Measurements from ENCODE around the gene ZNF511.

DNA sequence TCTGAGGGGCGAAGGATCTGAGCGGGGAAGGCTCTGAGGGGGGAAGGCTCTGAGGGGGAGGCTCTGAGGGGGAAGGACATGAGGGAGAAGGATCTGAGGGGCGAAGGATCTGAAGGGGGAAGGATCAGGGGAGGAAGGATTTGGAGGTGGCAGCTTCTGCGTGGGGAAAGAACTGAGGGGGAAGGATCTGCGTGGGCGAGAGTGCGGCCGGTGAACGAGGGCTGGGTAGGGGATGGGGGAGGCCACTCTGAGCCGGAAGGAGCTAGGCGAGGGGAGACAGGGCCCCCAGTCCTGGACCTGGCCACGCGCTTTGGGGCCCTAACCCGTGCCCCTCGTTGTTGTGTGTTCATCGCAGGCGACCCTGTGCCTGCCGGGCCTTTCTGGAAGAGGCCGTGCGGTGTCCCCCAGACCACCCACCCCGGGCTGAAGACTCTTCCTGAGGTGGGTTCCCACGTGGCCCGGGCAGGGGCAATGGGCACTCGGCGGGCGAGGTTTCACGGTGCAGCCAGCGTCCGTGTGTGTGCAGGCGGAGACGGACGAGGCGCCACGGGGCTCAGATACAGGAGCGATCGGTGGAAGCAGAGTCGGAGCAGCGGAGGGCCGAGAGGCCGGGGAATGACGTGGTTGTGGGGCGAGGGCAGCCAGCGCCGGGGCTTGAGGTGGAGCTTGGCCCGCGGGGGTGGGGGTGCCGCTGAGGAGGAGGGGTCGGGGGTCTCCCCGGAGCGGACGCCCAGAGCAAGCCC is 26.0 kb downstream of the ZNF511 start:
- TF ChIP-seq, protein P1, sequence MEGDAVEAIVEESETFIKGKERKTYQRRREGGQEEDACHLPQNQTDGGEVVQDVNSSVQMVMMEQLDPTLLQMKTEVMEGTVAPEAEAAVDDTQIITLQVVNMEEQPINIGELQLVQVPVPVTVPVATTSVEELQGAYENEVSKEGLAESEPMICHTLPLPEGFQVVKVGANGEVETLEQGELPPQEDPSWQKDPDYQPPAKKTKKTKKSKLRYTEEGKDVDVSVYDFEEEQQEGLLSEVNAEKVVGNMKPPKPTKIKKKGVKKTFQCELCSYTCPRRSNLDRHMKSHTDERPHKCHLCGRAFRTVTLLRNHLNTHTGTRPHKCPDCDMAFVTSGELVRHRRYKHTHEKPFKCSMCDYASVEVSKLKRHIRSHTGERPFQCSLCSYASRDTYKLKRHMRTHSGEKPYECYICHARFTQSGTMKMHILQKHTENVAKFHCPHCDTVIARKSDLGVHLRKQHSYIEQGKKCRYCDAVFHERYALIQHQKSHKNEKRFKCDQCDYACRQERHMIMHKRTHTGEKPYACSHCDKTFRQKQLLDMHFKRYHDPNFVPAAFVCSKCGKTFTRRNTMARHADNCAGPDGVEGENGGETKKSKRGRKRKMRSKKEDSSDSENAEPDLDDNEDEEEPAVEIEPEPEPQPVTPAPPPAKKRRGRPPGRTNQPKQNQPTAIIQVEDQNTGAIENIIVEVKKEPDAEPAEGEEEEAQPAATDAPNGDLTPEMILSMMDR (conservative IDR thresholded peaks at IDR 0.05) = no peak
- no peak for TF ChIP-seq EZH2 (IDR thresholded peaks at IDR 0.05; ENCODE audit: low read depth)
